GM13976 (cell line): ENCODE results near the gene MEA1.

Source experiments
- DNase-seq: peaks from one replicate; pipeline ENCODE4 v3.0.0; 2012; ENCODE audit warnings: low spot score
- in situ Hi-C: fragments of 300-500 bp; cut with MboI; formaldehyde crosslinking; loops from one replicate; pipeline ENCODE4 v1.12.0; 2022; ENCODE audit warnings: low sequenced_read_pairs, mixed read lengths, inconsistent platforms; ENCODE audit not compliant: unreplicated experiment
- TF ChIP-seq, protein P1 (sequence below): IDR thresholded peaks from 2 replicates; pipeline ENCODE4 v1.5.1; 2012; ENCODE audit warnings: borderline replicate concordance, mild to moderate bottlenecking; ENCODE audit not compliant: insufficient read depth; ENCODE audit errors: extremely low read depth, missing control alignments, control extremely low read depth

Gene MEA1

DNA sequence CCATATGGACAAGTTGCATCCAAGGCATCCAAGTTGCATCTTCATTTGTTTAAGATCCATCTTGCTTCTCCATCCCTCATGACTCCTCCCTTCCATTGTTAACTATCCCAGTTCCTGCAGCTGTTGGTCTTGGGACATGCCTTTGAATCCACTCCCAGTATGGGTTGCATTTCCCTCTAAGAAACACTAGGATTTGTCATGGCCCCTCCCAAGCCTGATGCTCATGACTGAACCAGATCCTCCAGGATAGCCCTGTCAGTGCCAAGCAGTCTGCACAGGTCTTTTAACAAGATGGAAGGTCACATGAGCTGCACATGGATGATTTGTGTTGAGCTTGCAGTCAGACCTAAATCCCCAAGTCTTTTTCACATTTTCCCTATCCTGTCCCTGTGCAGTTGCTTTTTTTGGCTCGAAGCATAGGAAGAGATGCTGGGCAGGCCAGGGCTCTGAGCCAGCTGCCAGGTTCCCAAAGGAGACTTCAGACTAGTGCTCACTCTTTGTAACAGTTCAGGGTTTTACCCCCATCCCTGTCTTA is 25.2 kb downstream of the MEA1 start:
- in situ Hi-C loops, result no loop called here
- TF ChIP-seq, protein P1, sequence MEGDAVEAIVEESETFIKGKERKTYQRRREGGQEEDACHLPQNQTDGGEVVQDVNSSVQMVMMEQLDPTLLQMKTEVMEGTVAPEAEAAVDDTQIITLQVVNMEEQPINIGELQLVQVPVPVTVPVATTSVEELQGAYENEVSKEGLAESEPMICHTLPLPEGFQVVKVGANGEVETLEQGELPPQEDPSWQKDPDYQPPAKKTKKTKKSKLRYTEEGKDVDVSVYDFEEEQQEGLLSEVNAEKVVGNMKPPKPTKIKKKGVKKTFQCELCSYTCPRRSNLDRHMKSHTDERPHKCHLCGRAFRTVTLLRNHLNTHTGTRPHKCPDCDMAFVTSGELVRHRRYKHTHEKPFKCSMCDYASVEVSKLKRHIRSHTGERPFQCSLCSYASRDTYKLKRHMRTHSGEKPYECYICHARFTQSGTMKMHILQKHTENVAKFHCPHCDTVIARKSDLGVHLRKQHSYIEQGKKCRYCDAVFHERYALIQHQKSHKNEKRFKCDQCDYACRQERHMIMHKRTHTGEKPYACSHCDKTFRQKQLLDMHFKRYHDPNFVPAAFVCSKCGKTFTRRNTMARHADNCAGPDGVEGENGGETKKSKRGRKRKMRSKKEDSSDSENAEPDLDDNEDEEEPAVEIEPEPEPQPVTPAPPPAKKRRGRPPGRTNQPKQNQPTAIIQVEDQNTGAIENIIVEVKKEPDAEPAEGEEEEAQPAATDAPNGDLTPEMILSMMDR, result no peak
- no peak for DNase-seq

DNA sequence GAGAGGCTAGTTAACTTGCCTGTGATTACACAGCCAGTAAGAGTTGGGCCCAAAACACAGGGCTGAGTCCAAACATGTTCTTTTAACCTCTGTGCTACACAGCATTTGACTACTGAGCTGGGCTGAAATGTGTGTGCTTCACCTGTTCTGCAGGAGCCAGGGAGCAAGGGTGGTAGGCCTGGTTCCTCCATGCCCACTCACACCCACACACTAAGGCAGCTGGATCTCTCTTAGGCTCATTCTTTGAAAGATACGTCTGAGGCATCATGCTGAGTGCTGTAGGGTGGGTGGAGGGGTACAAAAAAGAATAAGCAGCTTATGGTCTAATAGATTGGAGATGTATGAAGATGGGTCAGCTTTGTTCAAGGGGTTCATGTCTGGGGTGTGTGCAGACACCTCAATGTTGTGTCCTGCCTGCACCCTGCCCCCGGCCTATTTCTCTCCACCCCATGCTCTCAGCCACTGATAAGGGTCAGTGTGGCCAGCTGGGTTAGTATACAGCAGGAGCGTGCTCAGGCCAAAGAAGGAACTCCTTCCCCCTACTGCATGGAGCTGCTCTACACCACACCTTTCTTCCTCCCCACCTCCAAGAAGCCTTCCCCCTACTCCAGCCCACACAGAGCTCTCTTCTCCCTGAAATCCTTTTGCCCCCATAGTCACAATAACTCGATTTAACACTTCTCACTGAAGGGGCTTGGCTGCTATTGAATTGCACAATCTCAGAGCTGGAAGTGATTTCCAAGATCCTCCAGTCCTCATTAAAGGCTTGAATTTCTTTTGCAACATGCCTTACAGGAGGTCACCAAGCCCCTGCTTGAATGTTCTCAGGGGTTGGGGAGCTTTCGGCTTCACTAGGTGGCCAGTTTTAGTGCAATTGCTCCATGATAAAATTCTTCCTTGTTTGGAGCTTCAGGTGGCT is 26.0 kb downstream of the MEA1 start:
- in situ Hi-C loops, result no loop called here
- no peak for DNase-seq
- TF ChIP-seq, protein P1, result no peak

GRCh38 chr6:42984924-42985475 is 28.7 kb downstream of the MEA1 start:
- no peak for DNase-seq
- TF ChIP-seq, protein P1, result no peak
- in situ Hi-C loops, result no loop called here

- TF ChIP-seq, protein P1, result no peak
- DNase-seq, result peak; percentile 97
- in situ Hi-C loops, result no loop called here
Observed at GRCh38 chr6:42984001-42984923, 29.5 kb downstream of the MEA1 start, which contains the start of gene PPP2R5D. TSS of gene PPP2R5D (plus strand) at chr6:42984570. CDS start at chr6:42984678, 108 bp downstream.

DNA sequence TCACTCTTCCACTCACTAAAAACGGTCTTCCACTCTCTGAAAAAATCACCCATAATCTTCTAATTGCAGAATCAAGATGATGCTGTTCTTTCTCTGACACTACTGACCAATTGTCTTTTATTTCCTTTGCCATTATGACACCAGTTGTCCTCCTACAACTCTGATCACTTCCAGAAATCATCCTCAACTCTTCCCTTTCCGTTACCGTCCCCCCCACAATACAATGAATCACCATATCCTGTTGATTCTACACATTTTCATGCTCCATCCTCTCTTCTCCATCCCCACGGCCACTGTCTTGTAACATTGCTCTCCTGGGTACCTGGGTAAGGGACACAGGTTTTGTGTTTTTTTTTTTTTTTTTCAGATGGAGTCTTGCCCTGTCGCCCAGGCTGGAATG is 31.9 kb downstream of the MEA1 start:
- in situ Hi-C loops, result no loop called here
- TF ChIP-seq, protein P1, result no peak
- no peak for DNase-seq
